Endothelial cell of umbilical vein (primary cell): ENCODE results near the gene ADORA2A.

Source experiments
- EZH2 ChIP-seq: IDR thresholded peaks from 2 replicates; pipeline ENCODE4 v1.6.1; 2012; ENCODE audit warnings: borderline replicate concordance, low read depth, mild to moderate bottlenecking, moderate library complexity, low read length, inconsistent platforms; ENCODE audit not compliant: severe bottlenecking
- FOS ChIP-seq: IDR thresholded peaks from 2 replicates; pipeline ENCODE4 v1.6.1; 2011; ENCODE audit warnings: mild to moderate bottlenecking, low read length, moderate library complexity, borderline replicate concordance; ENCODE audit not compliant: insufficient read depth
- GATA2 ChIP-seq: IDR thresholded peaks from 2 replicates; pipeline ENCODE4 v1.7.0; 2011; ENCODE audit warnings: low read depth, mild to moderate bottlenecking, moderate library complexity, mixed read lengths, low read length; ENCODE audit not compliant: insufficient read length, insufficient read depth
- JUN ChIP-seq: IDR thresholded peaks from 2 replicates; pipeline ENCODE4 v1.6.1; 2011; ENCODE audit warnings: borderline replicate concordance, low read depth; ENCODE audit not compliant: insufficient read length, insufficient read depth
- MYC ChIP-seq: IDR thresholded peaks from one replicate; pipeline ENCODE4 v1.6.1; 2011; ENCODE audit warnings: mild to moderate bottlenecking, low read depth, low read length
- POLR2A ChIP-seq: IDR thresholded peaks from 2 replicates; pipeline ENCODE4 v1.6.1; 2012; ENCODE audit warnings: low read depth, mild to moderate bottlenecking, control low read depth, low read length
- POLR2AphosphoS5 ChIP-seq: IDR thresholded peaks from 2 replicates; pipeline ENCODE4 v1.6.1; 2012; ENCODE audit warnings: low read depth, mild to moderate bottlenecking, control low read depth, low read length, moderate library complexity; ENCODE audit not compliant: insufficient read depth
- TF ChIP-seq, protein P1 (sequence below), 2 donors: IDR thresholded peaks; 1 replicate in 1 of 2; 2 replicates in 1 of 2; pipeline ENCODE4 v1.5.1; 2011; ENCODE audit warnings: low read length in 2 of 2, mild to moderate bottlenecking in 2 of 2, moderate library complexity in 2 of 2, control low read depth in 1 of 2, inconsistent platforms in 1 of 2, low read depth in 1 of 2; ENCODE audit not compliant: insufficient read depth in 1 of 2; ENCODE audit errors: extremely low read depth in 1 of 2
- TF ChIP-seq, protein P2 (sequence below): IDR thresholded peaks from 2 replicates; pipeline ENCODE4 v1.6.1; 2011; ENCODE audit not compliant: insufficient read depth, insufficient read length

DNA sequence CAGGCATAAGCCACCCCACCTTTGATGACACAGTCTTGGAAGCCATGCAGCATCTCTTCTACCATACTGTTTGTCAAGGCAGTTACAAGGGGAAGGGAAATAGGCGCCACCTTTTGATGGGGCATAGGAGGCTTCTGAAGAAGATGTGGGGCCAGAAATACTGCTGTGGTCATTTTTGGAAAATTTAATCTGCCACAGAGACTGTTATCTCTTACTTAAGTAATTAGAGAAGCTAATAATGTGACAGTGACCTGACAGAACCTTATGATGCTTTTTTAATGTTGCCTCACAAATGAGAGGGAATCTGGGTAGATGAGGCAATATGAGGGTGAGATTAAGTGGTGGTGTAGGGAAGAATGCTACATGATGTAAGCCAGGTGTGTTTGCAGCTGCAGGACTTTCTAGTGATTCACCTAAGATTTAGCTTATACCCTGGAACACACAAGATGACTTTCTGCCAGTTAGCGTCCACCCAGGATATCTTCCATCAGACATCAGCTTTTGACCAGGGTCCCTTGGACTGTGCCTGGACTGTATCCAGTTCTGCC lies 34.3 kb upstream of the ADORA2A start:
- TF ChIP-seq, protein P1, sequence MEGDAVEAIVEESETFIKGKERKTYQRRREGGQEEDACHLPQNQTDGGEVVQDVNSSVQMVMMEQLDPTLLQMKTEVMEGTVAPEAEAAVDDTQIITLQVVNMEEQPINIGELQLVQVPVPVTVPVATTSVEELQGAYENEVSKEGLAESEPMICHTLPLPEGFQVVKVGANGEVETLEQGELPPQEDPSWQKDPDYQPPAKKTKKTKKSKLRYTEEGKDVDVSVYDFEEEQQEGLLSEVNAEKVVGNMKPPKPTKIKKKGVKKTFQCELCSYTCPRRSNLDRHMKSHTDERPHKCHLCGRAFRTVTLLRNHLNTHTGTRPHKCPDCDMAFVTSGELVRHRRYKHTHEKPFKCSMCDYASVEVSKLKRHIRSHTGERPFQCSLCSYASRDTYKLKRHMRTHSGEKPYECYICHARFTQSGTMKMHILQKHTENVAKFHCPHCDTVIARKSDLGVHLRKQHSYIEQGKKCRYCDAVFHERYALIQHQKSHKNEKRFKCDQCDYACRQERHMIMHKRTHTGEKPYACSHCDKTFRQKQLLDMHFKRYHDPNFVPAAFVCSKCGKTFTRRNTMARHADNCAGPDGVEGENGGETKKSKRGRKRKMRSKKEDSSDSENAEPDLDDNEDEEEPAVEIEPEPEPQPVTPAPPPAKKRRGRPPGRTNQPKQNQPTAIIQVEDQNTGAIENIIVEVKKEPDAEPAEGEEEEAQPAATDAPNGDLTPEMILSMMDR (IDR thresholded peaks at IDR 0.05; ENCODE audit: extremely low read depth in 1 of 2, insufficient read depth in 1 of 2, low read depth in 1 of 2, low read length in 2 of 2) = no peak
- no peak for TF ChIP-seq MYC
- no peak for TF ChIP-seq POLR2A
- TF ChIP-seq EZH2 = no peak
- TF ChIP-seq, protein P2, sequence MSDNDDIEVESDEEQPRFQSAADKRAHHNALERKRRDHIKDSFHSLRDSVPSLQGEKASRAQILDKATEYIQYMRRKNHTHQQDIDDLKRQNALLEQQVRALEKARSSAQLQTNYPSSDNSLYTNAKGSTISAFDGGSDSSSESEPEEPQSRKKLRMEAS = no peak
- TF ChIP-seq POLR2AphosphoS5 = no peak
- TF ChIP-seq FOS = no peak
- no peak for TF ChIP-seq JUN
- no peak for TF ChIP-seq GATA2
